Lower leg skin (tissue), 3 donors: Measurements from ENCODE around the gene RIT1.

ENCODE experiments used
- CTCF ChIP-seq, 3 donors: fragments of 450-650 bp; IDR thresholded peaks; one replicate each; pipeline ENCODE4 v1.5.1; 2016; ENCODE audit warnings: antibody characterized with exemption in 3 of 3, mild to moderate bottlenecking in 3 of 3, moderate library complexity in 2 of 3
- POLR2A ChIP-seq, 2 donors: fragments of 450-650 bp; IDR thresholded peaks; one replicate each; pipeline ENCODE4 v1.6.1; 2016 to 2017; ENCODE audit warnings: antibody characterized with exemption in 2 of 2, mild to moderate bottlenecking in 1 of 2, moderate library complexity in 1 of 2

- TF ChIP-seq CTCF (IDR thresholded peaks at IDR 0.05) = no peak
- no peak for TF ChIP-seq POLR2A (IDR thresholded peaks at IDR 0.05)
Measured at GRCh38 chr1:155919801-155920200, 8.7 kb upstream of the RIT1 start.
